A673 (cell line): Measurements from ENCODE around the gene CACNA2D1. TPM values are rescaled to one million over a fixed set of nuclear protein-coding genes. Genes with fewer than 3 reads are reported as not detected.

Experiments
- BruUV-seq: library from RNA; stranded (reverse); fragments of 400-500 nt; replicated peaks from 2 replicates; lab custom pipeline; 2021; lab: Mats Ljungman, UMichigan
- CTCF ChIA-PET: fragments of 300-600 bp; sonication (Branson Sonifier 250); formaldehyde crosslinking; loops from one replicate; lab custom pipeline; 2022; ENCODE audit warnings: antibody characterized with exemption; lab: Charles Lee
- POLR2A ChIA-PET: fragments of 300-600 bp; sonication (Branson Sonifier 250); formaldehyde crosslinking; loops from one replicate; lab custom pipeline; 2022; ENCODE audit warnings: antibody characterized with exemption; ENCODE audit not compliant: low non-redundant PET; lab: Charles Lee
- DNase-seq: peaks from one replicate; pipeline ENCODE4 v3.0.0-alpha.2; 2015; ENCODE audit warnings: low spot score
- H3K27ac ChIP-seq: fragments of 200-600 bp; sonication (generic); 2 replicates; pipeline ENCODE4 v1.5.1; 2016; ENCODE audit warnings: mixed run types, low read depth, mild to moderate bottlenecking, mixed read lengths, antibody characterized with exemption, low read length; ENCODE audit not compliant: poor library complexity, severe bottlenecking
- H3K27me3 ChIP-seq: fragments of 200-600 bp; sonication (generic); replicated peaks from 2 replicates; pipeline ENCODE4 v1.6.1; 2017; ENCODE audit warnings: mixed run types, low read depth, mild to moderate bottlenecking, mixed read lengths, antibody characterized with exemption, low read length; ENCODE audit not compliant: insufficient read depth, poor library complexity
- H3K36me3 ChIP-seq: fragments of 200-600 bp; sonication (generic); 2 replicates; pipeline ENCODE4 v1.6.1; 2016; ENCODE audit warnings: mixed run types, mild to moderate bottlenecking, mixed read lengths, antibody characterized with exemption, low read length; ENCODE audit not compliant: insufficient read depth, poor library complexity, severe bottlenecking
- H3K4me1 ChIP-seq: fragments of 200-600 bp; sonication (generic); 2 replicates; pipeline ENCODE4 v1.6.1; 2017; ENCODE audit warnings: mixed run types, mild to moderate bottlenecking, mixed read lengths, antibody characterized with exemption, low read length; ENCODE audit not compliant: insufficient read depth, poor library complexity, severe bottlenecking
- H3K4me3 ChIP-seq: fragments of 200-600 bp; sonication (generic); 2 replicates; pipeline ENCODE4 v1.5.1; 2016; ENCODE audit warnings: low read depth, mixed run types, mild to moderate bottlenecking, mixed read lengths, low read length; ENCODE audit not compliant: poor library complexity, severe bottlenecking
- H3K9me3 ChIP-seq: fragments of 200-600 bp; sonication (generic); 2 replicates; pipeline ENCODE4 v1.6.1; 2016; ENCODE audit warnings: mixed run types, low read depth, mild to moderate bottlenecking, mixed read lengths, antibody characterized with exemption, low read length; ENCODE audit not compliant: poor library complexity, severe bottlenecking
- EZH2 ChIP-seq: fragments of 200-600 bp; sonication (generic); IDR thresholded peaks from 2 replicates; pipeline ENCODE4 v1.6.1; 2017; ENCODE audit warnings: borderline replicate concordance, low read depth, mild to moderate bottlenecking, mixed read lengths, antibody characterized with exemption, low read length; ENCODE audit not compliant: poor library complexity, severe bottlenecking
- intact Hi-C: fragments of 100-400 bp; cut with micrococcal nuclease; formaldehyde crosslinking; loops from one replicate; pipeline ENCODE4 v1.10.0; 2022; ENCODE audit not compliant: unreplicated experiment
- total RNA-seq: library from RNA; stranded (reverse); gene quantifications from 2 replicates; pipeline ENCODE4 v1.2.3, GENCODE V29; 2021
- TF ChIP-seq, protein P1 (sequence below): fragments of 300-800, 200-600 bp; sonication (generic); conservative IDR thresholded peaks from 2 replicates; pipeline ENCODE4 v1.5.1; 2017; ENCODE audit warnings: low read depth, mild to moderate bottlenecking, antibody characterized with exemption, low read length, moderate library complexity, mixed read lengths

The CACNA2D1 gene
- total RNA-seq, 1 experiment from 2014 or later = 49.1 TPM

DNA sequence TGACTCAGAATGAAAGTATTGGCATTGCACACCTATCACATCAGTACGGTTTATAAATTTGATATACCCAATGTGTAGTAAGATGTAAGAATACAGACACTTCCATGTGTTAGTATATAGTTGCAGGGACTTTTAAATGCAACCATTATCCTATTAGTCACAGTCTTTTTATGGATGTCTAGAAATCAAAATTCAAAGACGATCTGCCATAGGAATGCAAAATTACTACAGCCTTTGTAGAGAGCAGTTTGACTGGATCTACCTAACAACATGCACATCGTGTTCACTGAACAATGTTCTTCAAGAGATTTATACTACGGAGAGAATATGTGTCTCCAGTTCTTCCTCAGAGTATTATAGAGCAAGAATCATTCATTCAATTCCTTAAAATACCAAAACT is 356.5 kb downstream of the CACNA2D1 start:
- Histone ChIP-seq H3K27me3 (no peaks in the 10 kb centered on the region), H3K36me3 (no peaks in the 10 kb centered on the region), H3K4me3 (peak overlapping the region; percentile 6), H3K4me1 (peaks cover 46% of the 10 kb centered on the region), H3K27ac (no peak overlapping the region), H3K9me3 (no peaks in the 10 kb centered on the region)
- ChIA-PET POLR2A (no interaction called here), CTCF (no interaction called here)
- no peak for TF ChIP-seq EZH2
- TF ChIP-seq, protein P1, sequence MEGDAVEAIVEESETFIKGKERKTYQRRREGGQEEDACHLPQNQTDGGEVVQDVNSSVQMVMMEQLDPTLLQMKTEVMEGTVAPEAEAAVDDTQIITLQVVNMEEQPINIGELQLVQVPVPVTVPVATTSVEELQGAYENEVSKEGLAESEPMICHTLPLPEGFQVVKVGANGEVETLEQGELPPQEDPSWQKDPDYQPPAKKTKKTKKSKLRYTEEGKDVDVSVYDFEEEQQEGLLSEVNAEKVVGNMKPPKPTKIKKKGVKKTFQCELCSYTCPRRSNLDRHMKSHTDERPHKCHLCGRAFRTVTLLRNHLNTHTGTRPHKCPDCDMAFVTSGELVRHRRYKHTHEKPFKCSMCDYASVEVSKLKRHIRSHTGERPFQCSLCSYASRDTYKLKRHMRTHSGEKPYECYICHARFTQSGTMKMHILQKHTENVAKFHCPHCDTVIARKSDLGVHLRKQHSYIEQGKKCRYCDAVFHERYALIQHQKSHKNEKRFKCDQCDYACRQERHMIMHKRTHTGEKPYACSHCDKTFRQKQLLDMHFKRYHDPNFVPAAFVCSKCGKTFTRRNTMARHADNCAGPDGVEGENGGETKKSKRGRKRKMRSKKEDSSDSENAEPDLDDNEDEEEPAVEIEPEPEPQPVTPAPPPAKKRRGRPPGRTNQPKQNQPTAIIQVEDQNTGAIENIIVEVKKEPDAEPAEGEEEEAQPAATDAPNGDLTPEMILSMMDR = no peak
- DNase-seq = peak; percentile 84
- no TSS peak for BruUV-seq
- intact Hi-C loops = loop anchor here (5.0 kb wide), 1 partner anchor 35 kb away; no protein-coding TSS in a partner anchor

DNA sequence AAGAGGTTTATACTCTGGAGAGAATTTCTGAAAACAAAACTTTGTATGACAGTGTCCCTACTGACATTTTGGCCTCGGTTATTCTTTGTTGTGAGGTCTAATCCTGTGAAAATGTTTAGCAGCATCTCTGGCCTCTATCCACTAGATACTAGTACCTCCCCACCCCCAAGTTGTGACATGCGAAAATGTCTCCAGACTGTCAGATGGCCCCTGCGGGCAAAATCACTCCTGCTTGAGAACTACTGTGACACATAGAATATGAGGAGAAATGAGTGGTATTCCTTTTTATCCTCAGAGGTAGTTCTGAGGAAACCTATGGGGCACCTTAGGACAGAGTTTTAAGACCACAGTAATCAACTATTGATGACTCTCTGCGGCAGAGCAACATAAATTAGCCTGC is 358.5 kb downstream of the CACNA2D1 start:
- ChIA-PET POLR2A (no interaction called here), CTCF (interaction anchor here (0.7 kb wide), 1 partner anchor 123 kb away, joined by 3 read pairs; no protein-coding TSS in a partner anchor)
- Histone ChIP-seq H3K36me3 (no peaks in the 10 kb centered on the region), H3K4me3 (no peak overlapping the region), H3K9me3 (no peaks in the 10 kb centered on the region), H3K4me1 (peaks cover 28% of the 10 kb centered on the region), H3K27me3 (no peaks in the 10 kb centered on the region), H3K27ac (no peak overlapping the region)
- intact Hi-C loops = loop anchor here (5.0 kb wide), 1 partner anchor 33 kb away; no protein-coding TSS in a partner anchor
- TF ChIP-seq, protein P1 = no peak
- TF ChIP-seq EZH2 = no peak
- DNase-seq = no peak
- BruUV-seq = no TSS peak

DNA sequence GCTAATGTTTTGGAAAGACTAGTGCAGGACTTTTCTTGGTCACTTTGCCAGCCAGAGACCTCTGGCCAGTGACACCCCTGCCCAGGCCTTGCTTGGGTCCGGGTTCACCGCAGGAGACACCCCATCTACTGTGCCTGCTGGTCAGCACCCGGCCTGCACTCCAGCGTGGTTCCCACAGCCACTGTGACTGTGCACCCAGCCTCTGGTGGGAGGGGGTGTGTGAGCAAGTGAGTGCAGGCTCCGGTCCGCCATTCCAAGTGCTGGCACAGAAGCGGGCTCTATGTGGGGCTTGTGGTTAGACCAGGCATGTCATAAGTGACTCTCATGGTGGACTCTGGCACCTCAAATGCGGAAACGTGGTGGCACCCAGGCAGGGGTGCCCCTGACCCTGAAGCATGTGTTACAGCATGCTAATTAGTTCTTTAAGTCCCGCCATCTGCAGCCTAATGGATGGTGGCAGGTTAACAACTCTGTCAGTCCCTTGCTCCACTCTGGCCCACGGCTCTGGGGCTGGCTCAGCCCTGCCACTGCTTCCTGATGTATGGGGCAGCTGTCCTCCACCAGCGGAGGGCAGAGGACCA is 361.8 kb downstream of the CACNA2D1 start:
- Histone ChIP-seq H3K4me3 (no peak overlapping the region), H3K4me1 (peaks cover 12% of the 10 kb centered on the region), H3K27ac (no peak overlapping the region), H3K36me3 (no peaks in the 10 kb centered on the region), H3K9me3 (no peaks in the 10 kb centered on the region), H3K27me3 (no peaks in the 10 kb centered on the region)
- no peak for DNase-seq
- ChIA-PET POLR2A (no interaction called here), CTCF (no interaction called here)
- intact Hi-C loops = no loop called here
- no TSS peak for BruUV-seq
- TF ChIP-seq EZH2 = no peak
- TF ChIP-seq, protein P1 = no peak
